ENCODE data around the gene OTUB2.

The OTUB2 gene

GRCh38 chr14:93997082-93997481 is 29.1 kb upstream of the OTUB2 start, which contains the start of gene CCDC197:
TSS of gene CCDC197 (plus strand) at chr14:93997301. CDS start at chr14:93998132, 831 bp downstream.
- DNase-seq (ENCODE audit: low read depth), result no peak

DNA sequence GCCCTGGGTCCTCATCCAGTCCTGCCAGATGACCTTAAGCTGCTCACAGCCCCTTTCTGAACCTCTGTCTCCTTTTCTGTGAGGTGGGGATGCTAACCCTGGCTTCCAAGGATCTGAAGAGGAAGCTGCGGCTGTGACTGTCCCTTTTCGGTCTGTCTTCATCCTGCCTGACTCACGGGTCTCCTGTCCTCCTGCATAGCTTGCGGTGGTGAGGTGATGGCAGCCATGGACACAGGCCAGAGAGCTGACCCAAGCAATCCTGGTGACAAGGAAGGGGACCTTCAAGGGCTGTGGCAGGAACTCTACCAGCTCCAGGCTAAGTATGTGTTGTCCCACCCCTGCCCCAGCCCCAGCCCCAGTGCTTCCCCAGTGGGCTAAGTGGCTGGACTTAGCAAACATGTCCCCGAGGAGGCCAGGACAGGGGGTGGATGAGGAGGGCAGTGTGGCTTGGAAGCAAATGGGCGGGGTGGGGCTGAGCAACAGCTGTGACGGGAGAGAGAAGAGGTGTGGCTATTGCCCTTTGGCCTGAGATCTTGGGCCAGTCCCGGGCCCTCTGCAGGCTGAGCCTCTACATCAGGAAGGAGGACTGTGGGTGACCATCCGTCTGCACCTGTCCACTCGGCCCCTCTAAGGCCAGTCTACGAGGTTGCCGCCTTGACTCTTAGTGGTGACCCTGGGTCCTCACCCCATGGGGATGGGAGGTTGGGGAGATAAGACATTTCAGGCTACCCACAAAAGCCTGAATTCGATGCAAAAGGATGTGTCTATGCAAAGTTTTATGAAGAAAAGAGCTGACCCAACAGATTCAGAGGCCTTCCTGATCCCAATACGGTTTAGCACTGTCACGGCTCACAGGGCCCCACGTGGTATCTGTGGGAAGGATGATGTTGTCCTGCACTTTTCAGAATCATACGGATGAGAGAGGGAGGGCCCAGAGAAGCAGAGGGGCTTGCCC is 27.9 kb upstream of the OTUB2 start:
- DNase-seq (ENCODE audit: low read depth), result no peak

GRCh38 chr14:93998871-93999403 is 27.2 kb upstream of the OTUB2 start:
- no peak for DNase-seq (ENCODE audit: low read depth)

GRCh38 chr14:93999573-93999972 is 26.6 kb upstream of the OTUB2 start:
- no peak for DNase-seq (ENCODE audit: low read depth)

GRCh38 chr14:94000267-94000666 is 25.9 kb upstream of the OTUB2 start:
- no peak for DNase-seq (ENCODE audit: low read depth)

DNA sequence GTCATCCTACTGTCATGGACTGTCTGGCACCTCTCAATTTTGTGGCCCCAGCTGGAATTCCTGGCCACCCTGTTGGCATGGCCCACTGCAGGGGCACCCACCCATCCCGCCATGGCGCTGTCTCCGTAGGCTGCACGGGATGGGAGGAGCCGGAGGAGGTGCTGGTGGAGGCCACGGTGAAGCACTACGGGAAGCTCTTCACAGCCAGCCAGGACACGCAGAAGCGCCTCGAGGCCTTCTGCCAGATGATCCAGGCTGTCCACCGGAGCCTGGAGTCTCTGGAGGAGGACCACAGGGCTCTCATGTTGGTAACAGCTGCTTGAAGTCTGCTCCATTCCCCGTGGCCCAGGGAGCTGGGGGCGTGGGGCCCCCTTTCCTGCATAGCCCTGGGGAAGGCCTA is 25.1 kb upstream of the OTUB2 start:
- DNase-seq (ENCODE audit: low read depth), result no peak

GRCh38 chr14:94001501-94002396 is 24.4 kb upstream of the OTUB2 start:
- peak; percentile 44 for DNase-seq (ENCODE audit: low read depth)

- no peak for DNase-seq (ENCODE audit: low read depth)
Observed at GRCh38 chr14:94003397-94003796, 22.7 kb upstream of the OTUB2 start.

DNA sequence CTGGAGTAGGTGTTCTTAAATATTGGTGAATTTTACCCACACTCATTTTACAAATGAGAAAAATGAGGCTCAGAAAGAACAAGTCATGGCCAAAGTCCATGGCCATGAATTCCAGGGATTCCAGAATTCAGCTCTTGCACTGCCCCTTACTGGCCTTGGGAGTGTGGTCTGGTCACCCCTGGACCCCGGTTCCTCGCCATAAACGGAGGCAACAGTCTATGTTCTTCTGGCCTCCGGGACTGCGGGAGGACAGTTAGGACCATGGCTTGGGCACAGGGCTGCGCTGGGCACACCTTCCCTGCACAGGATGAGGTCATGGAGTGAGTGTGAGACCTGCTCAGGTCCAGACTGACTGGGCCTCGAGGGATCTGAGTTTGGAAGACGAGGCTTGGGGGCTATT is 22.1 kb upstream of the OTUB2 start:
- no peak for DNase-seq (ENCODE audit: low read depth)

DNA sequence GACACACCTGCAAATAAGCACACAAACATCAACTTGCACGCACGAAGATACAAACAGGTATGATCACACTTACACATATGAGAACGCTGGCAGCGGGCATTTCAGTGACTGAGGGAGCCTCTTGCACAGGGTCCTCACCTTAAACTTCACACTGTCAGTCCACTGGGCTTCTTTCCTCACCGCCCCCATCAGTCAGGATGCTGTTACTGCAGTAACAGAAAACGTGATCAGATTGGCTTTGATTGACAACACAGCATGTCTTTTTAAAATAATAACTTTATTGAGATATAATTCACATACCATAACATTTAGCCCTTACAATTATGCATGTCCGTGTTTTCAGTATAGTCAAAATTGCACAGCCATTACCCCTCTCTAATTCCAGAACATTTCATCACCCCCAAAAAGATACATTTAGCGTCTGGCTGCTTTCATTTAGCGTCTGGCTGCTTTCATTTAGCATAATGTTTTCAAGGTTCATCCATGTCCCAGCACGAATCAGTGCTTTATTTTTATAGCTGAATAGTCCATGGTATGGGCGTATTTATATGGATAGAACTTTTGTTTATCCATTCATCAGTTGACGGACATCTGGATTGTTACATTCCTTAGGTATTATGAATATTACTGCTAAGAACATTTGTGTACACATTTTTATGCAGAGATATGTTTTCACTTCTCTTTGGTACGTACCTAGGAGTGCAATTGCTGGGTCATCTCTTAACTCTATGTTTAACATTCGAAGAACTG is 20.6 kb upstream of the OTUB2 start:
- DNase-seq (ENCODE audit: low read depth), result no peak

DNA sequence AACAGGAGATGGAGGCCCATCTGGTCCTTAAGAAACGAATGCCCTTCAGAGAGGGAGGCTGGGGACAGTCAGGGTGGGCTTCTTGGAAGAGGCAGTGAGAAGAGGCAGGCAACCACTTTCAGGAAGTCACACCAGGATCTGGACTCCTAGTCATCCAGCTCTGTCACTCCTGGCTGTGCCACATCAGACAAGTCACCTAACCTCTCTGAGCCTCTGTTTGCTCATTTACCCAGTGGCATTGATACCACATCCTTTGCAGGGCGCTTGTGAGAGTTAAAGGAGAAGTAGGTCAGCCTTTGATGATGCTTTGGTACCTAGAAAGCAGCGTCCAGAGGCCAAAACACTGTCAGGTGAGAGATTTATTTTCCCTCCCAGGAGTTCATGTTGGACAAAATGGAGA is 17.9 kb upstream of the OTUB2 start:
- no peak for DNase-seq (ENCODE audit: low read depth)

DNA sequence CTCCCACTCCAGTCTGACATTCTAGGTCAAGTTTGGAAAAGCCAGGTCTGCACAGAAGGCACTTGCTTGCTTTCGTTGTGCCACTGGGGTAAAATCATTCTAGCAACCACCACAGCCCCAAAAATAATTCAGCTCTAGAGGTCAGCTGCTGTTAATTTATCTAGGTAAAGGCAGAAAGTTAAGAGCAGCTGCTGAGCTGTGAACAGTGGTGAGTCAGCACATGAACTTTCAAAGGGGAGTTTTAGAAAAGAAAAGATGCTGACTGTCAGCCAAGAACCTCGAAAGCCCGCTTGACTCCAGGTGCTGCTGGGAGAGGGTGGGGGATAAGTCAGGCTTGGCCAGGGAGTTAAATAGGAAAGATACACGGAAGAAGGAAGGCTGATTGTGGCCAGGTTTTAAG is 16.4 kb upstream of the OTUB2 start:
- DNase-seq (ENCODE audit: low read depth), result no peak

GRCh38 chr14:94010625-94011024 is 15.5 kb upstream of the OTUB2 start:
- no peak for DNase-seq (ENCODE audit: low read depth)

- no peak for DNase-seq (ENCODE audit: low read depth)
Observed at GRCh38 chr14:94011795-94012194, 14.3 kb upstream of the OTUB2 start.

- no peak for DNase-seq (ENCODE audit: low read depth)
Observed at GRCh38 chr14:94014382-94014781, 11.8 kb upstream of the OTUB2 start.

- no peak for DNase-seq (ENCODE audit: low read depth)
Observed at GRCh38 chr14:94015223-94015622, 10.9 kb upstream of the OTUB2 start.

DNA sequence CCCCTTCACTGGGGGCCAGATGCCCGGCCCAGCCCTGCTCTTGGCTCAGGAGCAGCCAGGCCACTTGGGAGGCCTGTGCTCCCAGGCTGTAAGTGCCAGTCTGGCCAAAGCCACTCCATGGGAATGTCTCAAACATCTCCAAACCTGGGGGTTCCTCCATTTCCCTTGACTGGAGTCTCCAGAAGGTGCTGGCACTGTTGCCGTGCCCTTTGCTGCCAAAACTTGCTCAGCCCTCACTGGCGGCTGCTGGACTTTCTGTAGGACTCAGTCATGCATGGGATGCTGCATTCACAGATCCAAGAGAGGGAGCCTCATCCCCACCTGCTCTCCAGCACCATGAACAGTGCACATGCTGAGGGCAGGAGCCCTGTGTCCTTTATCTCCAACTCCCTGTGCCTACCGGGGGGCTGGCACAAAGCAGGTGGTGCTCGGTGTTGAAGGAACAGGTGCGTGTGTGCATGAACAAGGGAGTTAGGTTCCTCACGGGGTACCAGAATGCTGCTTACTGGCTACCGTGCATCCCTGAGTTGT is 9.6 kb upstream of the OTUB2 start:
- no peak for DNase-seq (ENCODE audit: low read depth)

GRCh38 chr14:94018308-94018707 is 7.8 kb upstream of the OTUB2 start:
- DNase-seq (ENCODE audit: low read depth), result no peak

- no peak for DNase-seq (ENCODE audit: low read depth)
Observed at GRCh38 chr14:94019329-94019728, 6.8 kb upstream of the OTUB2 start.

- DNase-seq (ENCODE audit: low read depth), result no peak
Observed at GRCh38 chr14:94020267-94020666, 5.9 kb upstream of the OTUB2 start.

DNA sequence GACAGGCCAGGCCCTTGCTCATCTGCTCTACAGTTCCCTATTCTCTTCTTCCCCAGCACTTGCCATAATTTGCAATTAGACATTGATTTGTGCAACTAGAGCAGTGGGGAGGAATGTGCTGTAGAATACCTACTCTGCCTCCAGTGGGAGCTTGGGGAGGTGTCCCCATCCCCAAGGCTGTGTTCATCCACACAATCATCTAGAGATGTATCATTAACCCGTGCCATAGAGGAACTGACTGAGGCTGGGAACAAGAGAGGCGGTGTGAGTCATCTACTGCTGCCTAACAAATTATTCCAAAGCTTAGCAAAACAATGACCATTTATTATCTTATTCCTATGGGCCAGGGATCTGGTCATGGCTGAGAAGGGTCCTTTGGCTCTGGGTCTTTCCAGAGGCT is 5.1 kb upstream of the OTUB2 start:
- no peak for DNase-seq (ENCODE audit: low read depth)

All from CMK (cell line).